ENCODE results near the gene TLE4. TPM values are rescaled to one million over a fixed set of nuclear protein-coding genes. Genes with fewer than 3 reads are reported as not detected.

Gene TLE4
- polyA plus RNA-seq, 1 experiment, result 154 TPM

- H3K36me3 ChIP-seq (ENCODE audit: control insufficient read depth, insufficient read depth, low read length), result no peaks in the 10 kb centered on the region
- CTCF ChIA-PET, result interaction anchor here (1.2 kb wide), 1 partner anchor 8 kb away, joined by 3 read pairs; no protein-coding TSS in a partner anchor
- DNase-seq (ENCODE audit: low read depth), result no peak
- peak overlapping the region; percentile 87 for H3K4me3 ChIP-seq (ENCODE audit: low read depth, low read length)
- POLR2A ChIA-PET, result interaction anchor here (0.7 kb wide), 1 partner anchor 454 kb away, joined by 5 read pairs; no protein-coding TSS in a partner anchor
- TF ChIP-seq CTCF (IDR thresholded peaks at IDR 0.05; ENCODE audit: insufficient read depth, low read depth, low read length), result no peak
- H3K27me3 ChIP-seq (ENCODE audit: control insufficient read depth, insufficient read depth, low read length), result no peaks in the 10 kb centered on the region
Observed at GRCh38 chr9:79574781-79575180, 3.0 kb downstream of the TLE4 start.

- ChIA-PET POLR2A (no interaction called here), CTCF (no interaction called here)
- no peaks in the 10 kb centered on the region; the same call in 1 of the 2 replicates for H3K36me3 ChIP-seq (ENCODE audit: control insufficient read depth, insufficient read depth, low read length)
- TF ChIP-seq CTCF (IDR thresholded peaks at IDR 0.05; ENCODE audit: insufficient read depth, low read depth, low read length), result no peak
- no peak for DNase-seq (ENCODE audit: low read depth)
- H3K27me3 ChIP-seq (ENCODE audit: control insufficient read depth, insufficient read depth, low read length), result no peaks in the 10 kb centered on the region
- peak overlapping the region; percentile 87 for H3K4me3 ChIP-seq (ENCODE audit: low read depth, low read length)
Observed at GRCh38 chr9:79575547-79575946, 3.8 kb downstream of the TLE4 start.

GRCh38 chr9:79577969-79578723 lies 6.4 kb downstream of the TLE4 start:
- Histone ChIP-seq H3K27me3 (ENCODE audit: control insufficient read depth, insufficient read depth, low read length) (no peaks in the 10 kb centered on the region), H3K4me3 (ENCODE audit: low read depth, low read length) (peak overlapping the region; percentile 87), H3K36me3 (ENCODE audit: control insufficient read depth, insufficient read depth, low read length) (no peaks in the 10 kb centered on the region; the same call in 1 of the 2 replicates)
- ChIA-PET CTCF (interaction anchor here (0.7 kb wide), 1 partner anchor 24 kb away, joined by 3 read pairs; no protein-coding TSS in a partner anchor), POLR2A (interaction anchor here (0.7 kb wide), 1 partner anchor 33 kb away, joined by 4 read pairs; no protein-coding TSS in a partner anchor)
- no peak for DNase-seq (ENCODE audit: low read depth)
- no peak for TF ChIP-seq CTCF (IDR thresholded peaks at IDR 0.05; ENCODE audit: insufficient read depth, low read depth, low read length)

GRCh38 chr9:79578891-79579290 lies 7.1 kb downstream of the TLE4 start:
- Histone ChIP-seq H3K36me3 (ENCODE audit: control insufficient read depth, insufficient read depth, low read length) (peaks cover 1% of the 10 kb centered on the region), H3K27me3 (ENCODE audit: control insufficient read depth, insufficient read depth, low read length) (no peaks in the 10 kb centered on the region), H3K4me3 (ENCODE audit: low read depth, low read length) (no peak overlapping the region)
- CTCF ChIA-PET, result no interaction called here
- no peak for DNase-seq (ENCODE audit: low read depth)
- no peak for TF ChIP-seq CTCF (IDR thresholded peaks at IDR 0.05; ENCODE audit: insufficient read depth, low read depth, low read length)
- POLR2A ChIA-PET, result interaction anchor here (0.7 kb wide), 1 partner anchor 32 kb away, joined by 4 read pairs; no protein-coding TSS in a partner anchor

GRCh38 chr9:79579624-79580023 lies 7.9 kb downstream of the TLE4 start:
- CTCF ChIA-PET, result no interaction called here

More at GRCh38 chr9:79579624-79580023, 7.9 kb downstream of the TLE4 start:
- TF ChIP-seq CTCF (IDR thresholded peaks at IDR 0.05; ENCODE audit: insufficient read depth, low read depth, low read length), result no peak
- POLR2A ChIA-PET, result no interaction called here
- no peaks in the 10 kb centered on the region for H3K27me3 ChIP-seq (ENCODE audit: control insufficient read depth, insufficient read depth, low read length)
- no peak for DNase-seq (ENCODE audit: low read depth)
- H3K4me3 ChIP-seq (ENCODE audit: low read depth, low read length), result no peak overlapping the region; the same call in 1 of the 2 replicates
- H3K36me3 ChIP-seq (ENCODE audit: control insufficient read depth, insufficient read depth, low read length), result peaks cover 6% of the 10 kb centered on the region
